GM03348 (cell line): ENCODE measurements around the gene OTOL1.

ENCODE experiments used
- DNase-seq: peaks from one replicate; pipeline ENCODE4 v3.0.0; 2012; ENCODE audit warnings: low spot score

Gene OTOL1

DNA sequence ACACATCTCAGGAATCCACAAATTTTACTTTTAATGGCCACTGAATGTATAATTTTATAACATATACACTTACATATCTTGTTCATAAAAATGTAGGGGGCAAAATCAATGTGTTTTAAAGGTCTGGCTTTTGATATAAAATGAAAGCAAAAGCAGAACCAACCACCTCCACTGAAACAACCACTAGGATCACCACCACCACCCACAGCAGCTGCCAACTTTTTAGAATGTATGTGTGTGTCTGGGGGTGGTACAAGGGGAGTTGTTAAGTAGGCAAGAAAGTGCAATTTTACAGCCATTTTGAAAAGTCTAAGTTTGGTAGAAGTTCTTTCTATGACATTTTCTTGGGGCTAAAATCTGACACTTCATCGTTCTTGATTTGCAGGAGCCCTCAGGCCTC lies 44.0 kb downstream of the OTOL1 start:
- DNase-seq: no peak

DNA sequence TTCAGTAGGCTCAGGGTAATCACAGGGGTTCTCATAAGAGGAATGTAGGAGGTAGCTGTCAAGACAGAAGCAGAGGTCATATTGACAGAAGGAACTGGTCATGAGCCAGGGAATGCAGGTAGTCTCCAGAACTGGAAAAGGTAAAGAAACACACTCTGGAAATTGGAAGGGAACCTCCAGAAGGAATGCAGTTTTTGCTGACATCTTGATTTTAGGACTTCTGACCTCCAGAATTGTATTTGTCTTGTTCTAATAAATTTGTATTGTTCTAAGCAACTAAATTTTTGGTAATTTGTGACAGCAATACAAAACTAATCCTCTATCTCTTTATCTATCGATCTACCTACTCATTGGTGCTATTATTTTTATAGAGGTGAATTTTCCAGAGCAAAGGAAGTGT lies 49.2 kb downstream of the OTOL1 start:
- no peak for DNase-seq

DNA sequence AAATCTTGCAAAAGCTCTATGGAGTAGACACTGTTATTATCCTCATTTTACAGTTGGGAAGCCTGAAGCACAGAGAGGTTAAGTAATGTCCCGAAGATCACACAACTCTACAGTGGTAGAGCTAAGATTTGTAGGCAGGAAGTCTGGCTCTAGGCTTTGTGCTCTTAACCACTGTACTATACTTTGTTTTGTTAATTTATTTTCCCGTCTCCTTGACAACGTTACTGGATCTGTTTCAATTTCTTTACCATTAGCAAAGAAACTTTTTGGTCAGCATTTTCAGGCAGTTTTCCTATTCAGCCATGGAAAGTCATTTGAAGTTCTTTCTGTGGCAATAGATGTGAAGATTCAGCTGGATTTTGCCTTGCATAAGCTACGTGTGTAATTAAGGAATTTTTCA lies 51.7 kb downstream of the OTOL1 start:
- no peak for DNase-seq

DNA sequence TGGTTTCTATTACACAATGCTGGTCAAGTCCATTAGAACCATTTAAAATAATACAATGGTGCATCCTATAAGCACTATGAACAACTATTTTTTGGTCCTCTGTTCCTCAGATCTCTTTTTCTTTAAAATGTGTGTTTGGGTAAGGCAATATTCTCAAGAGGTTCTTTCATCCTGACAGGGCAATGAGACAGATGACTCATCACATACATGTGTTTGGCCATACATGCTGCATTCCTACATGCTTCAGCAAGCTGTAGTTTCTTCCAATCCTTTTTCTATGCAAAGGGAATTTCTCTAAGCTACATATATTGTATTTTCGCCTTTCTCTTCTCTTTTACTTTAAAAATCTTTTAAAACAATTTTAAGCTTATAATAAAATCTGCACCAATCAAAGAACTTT lies 52.7 kb downstream of the OTOL1 start:
- no peak for DNase-seq

DNA sequence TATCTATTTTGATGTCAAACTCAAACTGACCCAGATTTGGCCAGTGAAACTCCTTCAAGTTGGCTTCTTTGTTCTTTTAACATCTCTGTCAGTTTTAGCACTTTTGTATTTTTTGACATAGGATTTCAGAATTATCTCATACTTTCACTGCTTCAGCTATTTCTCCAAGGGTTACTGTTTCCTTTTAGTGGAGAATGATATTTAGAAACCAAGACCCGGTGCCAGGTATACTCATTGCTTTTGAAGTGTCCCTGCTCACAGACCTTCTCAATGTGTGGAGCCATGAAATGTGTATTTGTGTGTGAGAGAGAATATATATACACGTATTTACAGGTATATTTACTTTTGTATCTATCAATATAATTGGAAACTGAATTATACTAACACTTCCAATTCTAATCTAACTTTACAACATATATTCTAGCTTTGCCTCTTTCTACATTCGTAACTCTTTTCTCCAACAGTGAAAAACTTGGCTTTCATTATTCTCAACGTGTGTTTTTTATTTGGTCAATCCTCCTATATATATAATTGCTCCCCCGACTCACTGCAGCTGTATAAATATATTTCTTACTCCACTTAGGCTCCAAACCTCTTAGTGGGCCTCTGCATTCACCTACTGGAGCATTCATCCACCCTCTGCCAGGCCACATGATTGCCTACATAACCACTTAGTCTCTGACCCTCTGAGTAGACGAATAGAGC lies 54.0 kb downstream of the OTOL1 start:
- DNase-seq: no peak

DNA sequence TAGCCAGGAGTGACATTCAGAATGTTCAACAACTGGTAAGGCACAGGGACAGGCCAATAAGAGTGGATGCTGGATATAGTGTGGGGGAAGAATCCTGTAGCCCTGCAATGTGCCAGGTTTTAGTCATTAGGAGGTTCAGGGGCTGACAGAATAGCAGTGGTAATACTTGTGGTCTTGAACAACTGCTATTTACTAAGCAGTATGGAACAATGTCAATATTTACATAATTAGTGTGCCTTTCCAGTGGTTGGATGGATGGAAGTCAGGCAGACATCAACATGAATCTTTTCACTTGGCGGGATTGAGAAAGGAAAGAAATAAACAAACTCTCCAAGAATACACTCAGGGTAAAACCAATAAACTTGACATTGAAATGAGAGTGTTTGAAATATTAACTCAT lies 55.1 kb downstream of the OTOL1 start:
- no peak for DNase-seq

DNA sequence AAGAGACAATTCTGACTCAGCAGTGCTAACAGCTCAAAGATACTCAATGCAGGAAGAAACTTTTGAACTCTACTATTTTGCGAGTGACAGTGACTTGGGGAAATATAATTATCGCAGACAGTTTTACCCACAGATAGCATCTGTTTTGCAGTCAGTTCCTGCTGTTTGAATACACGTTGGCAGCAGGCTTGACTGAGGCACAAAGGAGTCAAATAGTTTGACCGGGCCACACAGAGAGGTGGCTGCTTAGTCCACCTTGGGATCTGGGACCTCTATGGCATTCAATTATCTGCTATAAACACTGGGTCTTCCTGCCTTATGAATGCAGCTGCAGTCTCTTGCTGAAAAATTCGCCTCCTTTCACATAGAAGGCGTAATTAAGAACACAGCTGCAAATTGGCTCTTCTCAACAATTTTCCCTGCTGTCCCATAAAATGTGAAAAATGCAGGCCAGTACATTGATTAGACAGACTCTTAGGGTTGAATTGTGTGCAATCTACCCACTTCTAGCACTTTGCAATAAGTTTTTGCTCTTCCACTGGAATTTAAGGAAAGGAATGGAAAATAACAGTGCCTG lies 56.5 kb downstream of the OTOL1 start:
- DNase-seq: no peak
